H1 (cell line): ENCODE results near the gene RTCA. TPM values are rescaled to one million over a fixed set of nuclear protein-coding genes. Genes with fewer than 3 reads are reported as not detected.

Experiments
- POLR2AphosphoS5 ChIP-seq: IDR thresholded peaks from 2 replicates; pipeline ENCODE4 v1.6.1; 2011; ENCODE audit warnings: low read depth, low read length
- SP2 ChIP-seq: IDR thresholded peaks from 2 replicates; pipeline ENCODE4 v1.6.1; 2012; ENCODE audit warnings: mild to moderate bottlenecking, low read length, inconsistent platforms
- TAF7 ChIP-seq: optimal IDR thresholded peaks from 2 replicates; pipeline ENCODE3; 2011; ENCODE audit warnings: low read depth, mild to moderate bottlenecking, inconsistent platforms, low read length, moderate library complexity, borderline replicate concordance
- TCF12 ChIP-seq: IDR thresholded peaks from 2 replicates; pipeline ENCODE4 v1.6.1; 2011; ENCODE audit warnings: low read depth, mild to moderate bottlenecking, low read length
- polyA plus RNA-seq, 7 experiments: library from polyadenylated mRNA; depleted of rRNA in 3 of 7; stranded (reverse) in 5 of 7; unstranded in 2 of 7; fragments of >200 nt in 5 of 7; fragments of 200-250 nt in 2 of 7; gene quantifications; 1 replicate in 5 of 7; 2 replicates in 1 of 7; 4 replicates in 1 of 7; pipeline versions ENCODE4 v1.2.1 to v1.2.3, GENCODE V29; 2011 to 2013; ENCODE audit warnings: missing spikeins in 2 of 7, mixed read lengths in 2 of 7
- total RNA-seq: library from RNA; stranded (reverse); fragmentation: NEBNext Ultra II Directional; extraction: Animal tissue kit (Norgen Biotek cat#: 25700); gene quantifications from 2 replicates; pipeline ENCODE4 v1.2.1, GENCODE V29; 2021
- TF ChIP-seq, protein P1 (sequence below): fragments of 300-600 bp; sonication (generic); IDR thresholded peaks from 2 replicates; pipeline ENCODE4 v1.7.1; 2012; ENCODE audit warnings: low read length, moderate library complexity, mild to moderate bottlenecking, inconsistent platforms; ENCODE audit not compliant: insufficient replicate concordance

Gene RTCA
- total and polyA plus RNA-seq, 2 of the 8 experiments (the other 6 are each of a cell fraction or from before 2014, with no cell fraction given): 13.8 to 31.6 TPM

DNA sequence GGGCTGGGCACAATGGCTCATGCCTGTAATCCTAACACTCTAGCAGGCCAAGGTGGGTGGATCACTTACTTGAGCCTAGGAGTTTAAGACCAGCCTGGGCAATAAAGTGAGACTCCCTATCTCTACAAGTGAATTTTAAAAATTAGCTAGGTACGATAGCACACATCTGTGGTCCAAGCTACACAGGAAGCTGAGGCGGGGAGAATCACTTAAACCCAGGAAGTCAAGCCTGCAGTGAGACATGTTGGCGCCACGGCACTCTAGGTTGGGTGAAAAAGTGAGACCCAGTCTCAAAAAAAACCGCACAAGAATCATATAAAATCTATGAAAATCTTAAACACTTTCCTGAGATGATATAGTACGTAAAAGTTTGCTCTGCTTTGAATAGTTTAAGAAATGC, 46.6 kb upstream of the RTCA start (continued):
- TF ChIP-seq, protein P1, sequence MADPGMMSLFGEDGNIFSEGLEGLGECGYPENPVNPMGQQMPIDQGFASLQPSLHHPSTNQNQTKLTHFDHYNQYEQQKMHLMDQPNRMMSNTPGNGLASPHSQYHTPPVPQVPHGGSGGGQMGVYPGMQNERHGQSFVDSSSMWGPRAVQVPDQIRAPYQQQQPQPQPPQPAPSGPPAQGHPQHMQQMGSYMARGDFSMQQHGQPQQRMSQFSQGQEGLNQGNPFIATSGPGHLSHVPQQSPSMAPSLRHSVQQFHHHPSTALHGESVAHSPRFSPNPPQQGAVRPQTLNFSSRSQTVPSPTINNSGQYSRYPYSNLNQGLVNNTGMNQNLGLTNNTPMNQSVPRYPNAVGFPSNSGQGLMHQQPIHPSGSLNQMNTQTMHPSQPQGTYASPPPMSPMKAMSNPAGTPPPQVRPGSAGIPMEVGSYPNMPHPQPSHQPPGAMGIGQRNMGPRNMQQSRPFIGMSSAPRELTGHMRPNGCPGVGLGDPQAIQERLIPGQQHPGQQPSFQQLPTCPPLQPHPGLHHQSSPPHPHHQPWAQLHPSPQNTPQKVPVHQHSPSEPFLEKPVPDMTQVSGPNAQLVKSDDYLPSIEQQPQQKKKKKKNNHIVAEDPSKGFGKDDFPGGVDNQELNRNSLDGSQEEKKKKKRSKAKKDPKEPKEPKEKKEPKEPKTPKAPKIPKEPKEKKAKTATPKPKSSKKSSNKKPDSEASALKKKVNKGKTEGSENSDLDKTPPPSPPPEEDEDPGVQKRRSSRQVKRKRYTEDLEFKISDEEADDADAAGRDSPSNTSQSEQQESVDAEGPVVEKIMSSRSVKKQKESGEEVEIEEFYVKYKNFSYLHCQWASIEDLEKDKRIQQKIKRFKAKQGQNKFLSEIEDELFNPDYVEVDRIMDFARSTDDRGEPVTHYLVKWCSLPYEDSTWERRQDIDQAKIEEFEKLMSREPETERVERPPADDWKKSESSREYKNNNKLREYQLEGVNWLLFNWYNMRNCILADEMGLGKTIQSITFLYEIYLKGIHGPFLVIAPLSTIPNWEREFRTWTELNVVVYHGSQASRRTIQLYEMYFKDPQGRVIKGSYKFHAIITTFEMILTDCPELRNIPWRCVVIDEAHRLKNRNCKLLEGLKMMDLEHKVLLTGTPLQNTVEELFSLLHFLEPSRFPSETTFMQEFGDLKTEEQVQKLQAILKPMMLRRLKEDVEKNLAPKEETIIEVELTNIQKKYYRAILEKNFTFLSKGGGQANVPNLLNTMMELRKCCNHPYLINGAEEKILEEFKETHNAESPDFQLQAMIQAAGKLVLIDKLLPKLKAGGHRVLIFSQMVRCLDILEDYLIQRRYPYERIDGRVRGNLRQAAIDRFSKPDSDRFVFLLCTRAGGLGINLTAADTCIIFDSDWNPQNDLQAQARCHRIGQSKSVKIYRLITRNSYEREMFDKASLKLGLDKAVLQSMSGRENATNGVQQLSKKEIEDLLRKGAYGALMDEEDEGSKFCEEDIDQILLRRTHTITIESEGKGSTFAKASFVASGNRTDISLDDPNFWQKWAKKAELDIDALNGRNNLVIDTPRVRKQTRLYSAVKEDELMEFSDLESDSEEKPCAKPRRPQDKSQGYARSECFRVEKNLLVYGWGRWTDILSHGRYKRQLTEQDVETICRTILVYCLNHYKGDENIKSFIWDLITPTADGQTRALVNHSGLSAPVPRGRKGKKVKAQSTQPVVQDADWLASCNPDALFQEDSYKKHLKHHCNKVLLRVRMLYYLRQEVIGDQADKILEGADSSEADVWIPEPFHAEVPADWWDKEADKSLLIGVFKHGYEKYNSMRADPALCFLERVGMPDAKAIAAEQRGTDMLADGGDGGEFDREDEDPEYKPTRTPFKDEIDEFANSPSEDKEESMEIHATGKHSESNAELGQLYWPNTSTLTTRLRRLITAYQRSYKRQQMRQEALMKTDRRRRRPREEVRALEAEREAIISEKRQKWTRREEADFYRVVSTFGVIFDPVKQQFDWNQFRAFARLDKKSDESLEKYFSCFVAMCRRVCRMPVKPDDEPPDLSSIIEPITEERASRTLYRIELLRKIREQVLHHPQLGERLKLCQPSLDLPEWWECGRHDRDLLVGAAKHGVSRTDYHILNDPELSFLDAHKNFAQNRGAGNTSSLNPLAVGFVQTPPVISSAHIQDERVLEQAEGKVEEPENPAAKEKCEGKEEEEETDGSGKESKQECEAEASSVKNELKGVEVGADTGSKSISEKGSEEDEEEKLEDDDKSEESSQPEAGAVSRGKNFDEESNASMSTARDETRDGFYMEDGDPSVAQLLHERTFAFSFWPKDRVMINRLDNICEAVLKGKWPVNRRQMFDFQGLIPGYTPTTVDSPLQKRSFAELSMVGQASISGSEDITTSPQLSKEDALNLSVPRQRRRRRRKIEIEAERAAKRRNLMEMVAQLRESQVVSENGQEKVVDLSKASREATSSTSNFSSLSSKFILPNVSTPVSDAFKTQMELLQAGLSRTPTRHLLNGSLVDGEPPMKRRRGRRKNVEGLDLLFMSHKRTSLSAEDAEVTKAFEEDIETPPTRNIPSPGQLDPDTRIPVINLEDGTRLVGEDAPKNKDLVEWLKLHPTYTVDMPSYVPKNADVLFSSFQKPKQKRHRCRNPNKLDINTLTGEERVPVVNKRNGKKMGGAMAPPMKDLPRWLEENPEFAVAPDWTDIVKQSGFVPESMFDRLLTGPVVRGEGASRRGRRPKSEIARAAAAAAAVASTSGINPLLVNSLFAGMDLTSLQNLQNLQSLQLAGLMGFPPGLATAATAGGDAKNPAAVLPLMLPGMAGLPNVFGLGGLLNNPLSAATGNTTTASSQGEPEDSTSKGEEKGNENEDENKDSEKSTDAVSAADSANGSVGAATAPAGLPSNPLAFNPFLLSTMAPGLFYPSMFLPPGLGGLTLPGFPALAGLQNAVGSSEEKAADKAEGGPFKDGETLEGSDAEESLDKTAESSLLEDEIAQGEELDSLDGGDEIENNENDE: no peak
- TF ChIP-seq TAF7: no peak
- no peak for TF ChIP-seq SP2
- TF ChIP-seq TCF12: no peak
- TF ChIP-seq POLR2AphosphoS5: no peak
